GM19240 (cell line): ENCODE data around the gene SUCLA2.
"Not testable (repeated sequence)": the region's sequence is repeated elsewhere in the genome, so short reads cannot be mapped to it uniquely, and the experiment has no call there.

ENCODE experiments used
- DNase-seq: peaks from one replicate; pipeline ENCODE4 v3.0.0; 2011; ENCODE audit warnings: low spot score; ENCODE audit not compliant: insufficient read length

Gene SUCLA2

GRCh38 chr13:48001114-48001881, at the start of gene SUCLA2:
Gene SUCLA2 (minus strand): TSS chr13:48001273. CDS start chr13:48001269, 4 bp downstream.
- peak; percentile 95 for DNase-seq

- no peak for DNase-seq
Measured at GRCh38 chr13:48050550-48050949, 49.5 kb upstream of the SUCLA2 start.

GRCh38 chr13:48043789-48044503, 42.9 kb upstream of the SUCLA2 start:
- DNase-seq, result no peak

DNA sequence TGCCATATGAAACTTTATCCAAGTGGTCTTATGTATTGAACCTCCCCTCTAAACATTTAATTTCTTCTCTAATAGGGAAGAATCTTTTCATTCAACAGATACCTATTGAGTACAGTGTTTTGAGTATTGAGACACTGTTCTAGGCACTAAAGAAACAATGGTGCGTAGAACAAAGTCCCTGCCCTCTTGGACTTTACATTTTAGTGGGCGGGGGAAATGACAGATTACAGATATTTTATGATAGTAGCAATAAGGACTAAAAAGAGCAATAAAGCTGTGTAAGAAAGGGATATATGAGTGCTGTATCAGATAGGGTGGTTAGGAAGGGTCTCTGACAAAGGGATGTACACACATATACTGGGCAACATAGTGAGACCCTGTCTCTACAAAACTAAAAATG, 41.8 kb upstream of the SUCLA2 start:
- no peak for DNase-seq

DNA sequence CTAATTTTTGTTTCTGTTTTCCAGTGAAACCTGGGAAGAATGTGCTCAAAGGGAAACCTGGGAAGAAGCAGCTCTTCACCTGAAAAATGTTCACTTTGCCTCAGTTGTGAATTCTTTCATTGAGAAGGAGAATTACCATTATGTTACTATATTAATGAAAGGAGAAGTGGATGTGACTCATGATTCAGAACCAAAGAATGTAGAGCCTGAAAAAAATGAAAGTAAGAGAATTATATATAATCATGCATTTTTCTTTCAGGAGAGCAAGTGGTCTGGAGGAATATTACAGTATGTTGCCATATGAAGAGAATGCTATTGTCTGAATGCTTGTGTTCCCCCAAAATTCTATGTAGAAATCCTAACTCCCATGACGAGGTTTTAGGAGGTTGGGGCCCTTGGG, 39.8 kb upstream of the SUCLA2 start:
- DNase-seq, result no peak

GRCh38 chr13:48040049-48040448, 39.0 kb upstream of the SUCLA2 start:
- no peak for DNase-seq

- DNase-seq, result no peak
Measured at GRCh38 chr13:48038761-48039160, 37.7 kb upstream of the SUCLA2 start.

GRCh38 chr13:48037346-48038173, 36.5 kb upstream of the SUCLA2 start, which contains the start of gene NUDT15:
Gene NUDT15 (plus strand): TSS chr13:48037726. CDS start chr13:48037747, 21 bp downstream.
- peak; percentile 94 for DNase-seq

DNA sequence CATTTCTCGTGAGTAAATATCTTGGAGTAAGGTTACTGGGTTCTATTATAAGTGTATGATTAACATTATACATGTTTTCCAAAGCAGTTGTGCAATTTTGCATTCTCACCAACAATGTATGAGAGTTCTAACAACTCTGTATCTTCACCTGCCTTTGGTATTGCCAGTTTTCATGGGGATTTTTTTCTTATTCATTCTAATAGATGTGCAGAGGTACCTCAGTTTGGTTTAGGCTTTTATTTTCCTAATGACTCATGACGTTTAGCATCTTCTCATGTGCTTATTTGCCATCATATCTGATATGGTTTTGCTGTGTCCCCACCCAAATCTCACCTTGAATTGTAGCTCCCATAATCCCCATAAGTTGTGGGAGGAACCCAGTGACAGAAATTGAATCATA, 28.8 kb upstream of the SUCLA2 start:
- DNase-seq, result no peak

GRCh38 chr13:48028066-48028465, 27.0 kb upstream of the SUCLA2 start:
- no peak for DNase-seq

DNA sequence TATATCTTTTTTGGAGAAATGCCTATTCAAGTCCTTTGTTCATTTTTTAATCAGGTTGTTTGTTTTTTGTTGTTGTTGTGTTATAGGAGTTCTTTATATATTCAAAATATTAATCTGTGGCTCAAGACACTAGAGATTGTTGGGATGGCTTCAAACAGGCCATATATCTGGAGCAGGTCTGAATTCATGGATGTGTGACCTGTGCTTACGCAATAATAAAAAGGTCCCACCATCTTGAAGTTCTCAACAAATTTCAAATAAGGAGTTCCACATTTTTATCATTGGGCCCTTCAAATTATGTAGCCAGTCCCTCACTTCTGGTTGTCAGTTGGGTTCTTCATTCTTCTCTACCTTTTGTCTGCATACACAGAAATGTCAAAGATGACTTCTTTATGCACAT, 18.7 kb upstream of the SUCLA2 start:
- no peak for DNase-seq

- DNase-seq, result no peak
Measured at GRCh38 chr13:48018637-48019036, 17.6 kb upstream of the SUCLA2 start.

- no peak for DNase-seq
Measured at GRCh38 chr13:48014359-48014758, 13.3 kb upstream of the SUCLA2 start.

- DNase-seq, result no peak
Measured at GRCh38 chr13:48012668-48013067, 11.6 kb upstream of the SUCLA2 start.

DNA sequence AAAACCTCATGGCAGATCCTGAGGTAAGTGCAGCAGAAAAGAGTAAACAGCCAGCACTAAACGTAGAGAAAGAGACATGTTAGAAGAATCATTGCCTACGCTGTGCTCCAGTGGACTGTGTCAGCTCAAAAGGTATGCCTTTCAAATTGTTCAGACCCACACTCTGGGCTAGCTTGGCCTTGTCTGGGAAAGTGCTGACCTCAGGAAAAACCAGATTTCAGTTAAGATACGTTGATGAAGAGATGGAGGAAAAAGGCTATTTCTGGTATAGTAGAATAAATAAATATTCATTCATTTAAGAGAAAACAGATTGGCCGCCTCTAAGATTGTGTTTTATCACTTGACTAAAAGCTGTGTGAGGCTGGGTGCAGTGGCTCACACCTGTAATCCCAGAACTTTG, 9.6 kb upstream of the SUCLA2 start:
- DNase-seq, result no peak

GRCh38 chr13:48009284-48009683, 8.2 kb upstream of the SUCLA2 start:
- no peak for DNase-seq

GRCh38 chr13:48006396-48006795, 5.3 kb upstream of the SUCLA2 start:
- no peak for DNase-seq

DNA sequence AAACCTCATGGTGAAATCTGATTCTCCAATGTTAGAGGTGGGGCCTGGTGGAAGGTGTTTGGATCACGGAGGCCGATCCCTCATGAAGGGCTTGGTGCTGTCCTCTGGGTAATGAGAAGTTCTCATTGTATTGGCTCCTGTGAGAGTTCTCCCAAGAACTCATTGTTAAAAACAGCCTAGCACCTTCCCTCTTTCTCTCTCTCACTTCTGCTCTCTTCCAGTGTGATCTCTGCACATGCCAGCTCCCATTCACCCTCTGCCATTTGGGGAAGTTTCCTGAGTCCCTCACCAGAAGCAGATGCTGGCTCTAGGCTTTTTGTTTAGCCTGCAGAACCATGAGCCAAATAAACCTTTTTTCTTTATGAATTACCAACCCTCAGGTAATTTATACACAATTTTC, 3.1 kb upstream of the SUCLA2 start:
- no peak for DNase-seq

- not testable (repeated sequence) for DNase-seq
Measured at GRCh38 chr13:48001999-48002398, 926 bp upstream of the SUCLA2 start.

- DNase-seq, result no peak
Measured at GRCh38 chr13:48000559-48001113, 437 bp downstream of the SUCLA2 start.

- DNase-seq, result no peak
Measured at GRCh38 chr13:47999973-48000372, 1.1 kb downstream of the SUCLA2 start.

DNA sequence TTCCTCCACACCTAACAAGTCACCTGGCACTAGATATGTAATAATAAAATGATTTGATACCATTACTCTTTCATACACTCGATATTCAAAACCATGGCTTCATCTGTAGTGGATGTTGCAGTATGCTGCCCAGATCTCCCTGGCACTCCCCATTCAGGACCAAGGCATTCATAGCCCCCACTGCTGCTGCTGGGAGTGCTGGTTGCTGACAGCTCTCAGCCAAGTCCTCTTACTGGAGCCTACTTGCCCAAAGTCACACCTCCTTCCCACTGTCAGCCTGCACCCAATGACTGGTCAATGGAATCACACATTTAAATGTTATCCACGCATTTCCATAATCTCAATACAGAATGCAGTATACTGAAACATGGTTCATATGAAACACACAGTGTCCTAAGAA, 3.7 kb downstream of the SUCLA2 start:
- no peak for DNase-seq
